Measurements from ENCODE around the gene PCK1. TPM values are rescaled to one million over a fixed set of nuclear protein-coding genes. Genes with fewer than 3 reads are reported as not detected.

The PCK1 gene
- total and polyA plus RNA-seq, 2 donors (not counting 3 experiments of a cell fraction or from before 2014, with no cell fraction given): not detected

GRCh38 chr20:57559289-57559634, 1.6 kb upstream of the PCK1 start:
- Histone ChIP-seq H4K20me1 (replicated peaks; ENCODE audit: control insufficient read depth, extremely low read depth, insufficient read depth, low read length) (no peaks in the 10 kb centered on the region), H3K4me1 (ENCODE audit: control insufficient read depth, extremely low read depth, insufficient read depth, low read length) (no peaks in the 10 kb centered on the region), H3K9me1 (replicated peaks; ENCODE audit: control insufficient read depth, extremely low read depth, insufficient read depth, low read length) (no peaks in the 10 kb centered on the region), H3K27ac (ENCODE audit: insufficient read depth, low read depth, low read length) (no peak overlapping the region), H3K9me3 (replicated peaks; ENCODE audit: control insufficient read depth, insufficient read depth, low read length) (no peaks in the 10 kb centered on the region), H3K36me3 (ENCODE audit: control insufficient read depth in 2 of 2, extremely low read depth in 1 of 2, insufficient read depth in 2 of 2, low read length in 2 of 2) (no peaks in the 10 kb centered on the region), H2AFZ (ENCODE audit: low read depth, low read length) (no peak overlapping the region), H3K4me2 (ENCODE audit: insufficient read depth, low read length) (no peak overlapping the region), H3K9ac (replicated peaks; ENCODE audit: extremely low read depth, insufficient read depth, low read length) (no peak overlapping the region), H3K79me2 (ENCODE audit: control insufficient read depth, insufficient read depth, low read length) (no peaks in the 10 kb centered on the region), H3K4me3 (replicated peaks in 1 of 3; ENCODE audit: insufficient read depth in 1 of 3, low read depth in 1 of 3, low read length in 3 of 3) (no peak overlapping the region), H3K27me3 (ENCODE audit: control insufficient read depth in 2 of 2, insufficient read depth in 2 of 2, low read length in 2 of 2) (no peaks in the 10 kb centered on the region)
- intact Hi-C loops (cut with micrococcal nuclease): no loop called here
- ChIA-PET CTCF (no interaction called here), POLR2A (no interaction called here)
- no peak for DNase-seq (ENCODE audit: low read depth, low spot score)
- TF ChIP-seq CTCF (IDR thresholded peaks at IDR 0.05; ENCODE audit: extremely low read depth in 1 of 2, insufficient read depth in 1 of 2, low read depth in 1 of 2, low read length in 2 of 2) (no peak), POLR2A (IDR thresholded peaks at IDR 0.05; ENCODE audit: low read depth, low read length) (no peak), GATA2 (IDR thresholded peaks at IDR 0.05; ENCODE audit: insufficient read depth, insufficient read length, low read depth, low read length) (no peak)
- no TSS peak for BruUV-seq (replicated peaks)
- dilution Hi-C loops (cut with MboI; ENCODE audit: extremely low pct_ligation_motif_present, low sequenced_read_pairs): no loop called here
- no peak for FAIRE-seq

- intact Hi-C loops (cut with micrococcal nuclease) (no loop called here), dilution Hi-C loops (cut with MboI; ENCODE audit: extremely low pct_ligation_motif_present, low sequenced_read_pairs) (no loop called here)
- H3K4me1 ChIP-seq (ENCODE audit: control insufficient read depth, extremely low read depth, insufficient read depth, low read length): no peaks in the 10 kb centered on the region
- ChIA-PET CTCF (no interaction called here), POLR2A (no interaction called here)
- DNase-seq (ENCODE audit: low read depth, low spot score) (no peak), FAIRE-seq (no peak)
- H3K9me1 ChIP-seq (replicated peaks; ENCODE audit: control insufficient read depth, extremely low read depth, insufficient read depth, low read length): no peaks in the 10 kb centered on the region
- H3K9me3 ChIP-seq (replicated peaks; ENCODE audit: control insufficient read depth, insufficient read depth, low read length): no peaks in the 10 kb centered on the region
- H3K9ac ChIP-seq (replicated peaks; ENCODE audit: extremely low read depth, insufficient read depth, low read length): no peak overlapping the region
- H3K27me3 ChIP-seq (ENCODE audit: control insufficient read depth in 2 of 2, insufficient read depth in 2 of 2, low read length in 2 of 2): no peaks in the 10 kb centered on the region
- no TSS peak for BruUV-seq (replicated peaks)
- no peak overlapping the region for H3K4me2 ChIP-seq (ENCODE audit: insufficient read depth, low read length)
- no peaks in the 10 kb centered on the region for H3K79me2 ChIP-seq (ENCODE audit: control insufficient read depth, insufficient read depth, low read length)
- no peak overlapping the region for H3K4me3 ChIP-seq (replicated peaks in 1 of 3; ENCODE audit: insufficient read depth in 1 of 3, low read depth in 1 of 3, low read length in 3 of 3)
- no peaks in the 10 kb centered on the region for H3K36me3 ChIP-seq (ENCODE audit: control insufficient read depth in 2 of 2, extremely low read depth in 1 of 2, insufficient read depth in 2 of 2, low read length in 2 of 2)
- H3K27ac ChIP-seq (ENCODE audit: insufficient read depth, low read depth, low read length): no peak overlapping the region
- no peaks in the 10 kb centered on the region for H4K20me1 ChIP-seq (replicated peaks; ENCODE audit: control insufficient read depth, extremely low read depth, insufficient read depth, low read length)
- H2AFZ ChIP-seq (ENCODE audit: low read depth, low read length): no peak overlapping the region
- TF ChIP-seq POLR2AphosphoS5 (IDR thresholded peaks at IDR 0.05; ENCODE audit: insufficient read depth, low read depth, low read length) (no peak), FOS (IDR thresholded peaks at IDR 0.05; ENCODE audit: borderline replicate concordance, insufficient read depth, low read length) (no peak), EZH2 (IDR thresholded peaks at IDR 0.05; ENCODE audit: borderline replicate concordance, low read depth, low read length, severe bottlenecking) (no peak), JUN (IDR thresholded peaks at IDR 0.05; ENCODE audit: borderline replicate concordance, insufficient read depth, insufficient read length, low read depth) (no peak), MYC (IDR thresholded peaks at IDR 0.05; ENCODE audit: low read depth, low read length) (no peak), POLR2A (IDR thresholded peaks at IDR 0.05; ENCODE audit: low read depth, low read length) (no peak), MAX (IDR thresholded peaks at IDR 0.05; ENCODE audit: insufficient read depth, insufficient read length) (no peak)
Measured at GRCh38 chr20:57559658-57560553, 1.0 kb upstream of the PCK1 start.

Data from endothelial cell of umbilical vein (primary cell).